Measurements from ENCODE around the gene TMEM253.

DNA sequence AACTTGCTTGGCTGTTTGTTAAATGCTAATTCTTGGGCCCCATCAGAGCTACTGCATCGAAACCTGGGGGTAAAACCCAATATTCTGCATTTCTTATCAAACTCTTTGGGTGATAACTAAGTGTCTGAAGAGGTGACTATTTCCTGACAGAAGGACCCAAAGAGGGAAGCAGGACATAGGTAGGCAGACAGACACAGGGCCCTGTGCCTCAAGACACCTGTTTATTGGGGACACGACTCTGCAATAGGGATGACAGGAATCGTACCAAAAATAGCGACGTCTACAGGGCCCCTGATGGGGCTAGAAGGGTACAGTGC is 11.0 kb upstream of the TMEM253 start:
- TF ChIP-seq, protein P1, sequence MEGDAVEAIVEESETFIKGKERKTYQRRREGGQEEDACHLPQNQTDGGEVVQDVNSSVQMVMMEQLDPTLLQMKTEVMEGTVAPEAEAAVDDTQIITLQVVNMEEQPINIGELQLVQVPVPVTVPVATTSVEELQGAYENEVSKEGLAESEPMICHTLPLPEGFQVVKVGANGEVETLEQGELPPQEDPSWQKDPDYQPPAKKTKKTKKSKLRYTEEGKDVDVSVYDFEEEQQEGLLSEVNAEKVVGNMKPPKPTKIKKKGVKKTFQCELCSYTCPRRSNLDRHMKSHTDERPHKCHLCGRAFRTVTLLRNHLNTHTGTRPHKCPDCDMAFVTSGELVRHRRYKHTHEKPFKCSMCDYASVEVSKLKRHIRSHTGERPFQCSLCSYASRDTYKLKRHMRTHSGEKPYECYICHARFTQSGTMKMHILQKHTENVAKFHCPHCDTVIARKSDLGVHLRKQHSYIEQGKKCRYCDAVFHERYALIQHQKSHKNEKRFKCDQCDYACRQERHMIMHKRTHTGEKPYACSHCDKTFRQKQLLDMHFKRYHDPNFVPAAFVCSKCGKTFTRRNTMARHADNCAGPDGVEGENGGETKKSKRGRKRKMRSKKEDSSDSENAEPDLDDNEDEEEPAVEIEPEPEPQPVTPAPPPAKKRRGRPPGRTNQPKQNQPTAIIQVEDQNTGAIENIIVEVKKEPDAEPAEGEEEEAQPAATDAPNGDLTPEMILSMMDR (IDR thresholded peaks at IDR 0.05), result no peak
- TF ChIP-seq POLR2A (IDR thresholded peaks at IDR 0.05) (peak in 1 of 2 donors; percentile 7), POLR2AphosphoS5 (IDR thresholded peaks at IDR 0.05) (no peak), EP300 (IDR thresholded peaks at IDR 0.05) (no peak)
